Mucosa of rectum (tissue), 2 donors: Measurements from ENCODE around the gene SLC1A1.

Source experiments
- H3K27ac ChIP-seq, 2 donors: one replicate each; pipeline ENCODE4 v1.7.0; 2013; ENCODE audit warnings: inconsistent platforms in 2 of 2, low read depth in 2 of 2, low read length in 2 of 2
- H3K27me3 ChIP-seq, 2 donors: one replicate each; pipeline ENCODE4 v1.7.0; 2013; ENCODE audit warnings: low read length in 2 of 2; ENCODE audit not compliant: control insufficient read depth in 2 of 2, insufficient read depth in 2 of 2
- H3K36me3 ChIP-seq, 2 donors: one replicate each; pipeline ENCODE4 v1.7.0; 2013; ENCODE audit warnings: low read length in 2 of 2; ENCODE audit not compliant: control insufficient read depth in 2 of 2, insufficient read depth in 2 of 2
- H3K4me1 ChIP-seq, 2 donors: one replicate each; pipeline ENCODE4 v1.7.0; 2013; ENCODE audit warnings: low read length in 2 of 2, mild to moderate bottlenecking in 1 of 2; ENCODE audit not compliant: control insufficient read depth in 2 of 2, insufficient read depth in 2 of 2
- H3K4me3 ChIP-seq, 2 donors: one replicate each; pipeline ENCODE4 v1.7.0; 2013; ENCODE audit warnings: low read length in 2 of 2
- H3K9ac ChIP-seq, 2 donors: one replicate each; pipeline ENCODE4 v1.7.0; 2013; ENCODE audit warnings: low read length in 2 of 2, low read depth in 1 of 2, mild to moderate bottlenecking in 1 of 2
- H3K9me3 ChIP-seq, 2 donors: one replicate each; pipeline ENCODE4 v1.7.0; 2013; ENCODE audit warnings: low read length in 2 of 2; ENCODE audit not compliant: control insufficient read depth in 2 of 2
- donor health status: healthy.
- donor health status: Normal muscosa, but diverticular disease.

The SLC1A1 gene

GRCh38 chr9:4620057-4620765 is 129.9 kb downstream of the SLC1A1 start:
- Histone ChIP-seq H3K27me3 (no peaks in the 10 kb centered on the region), H3K27ac (no peak overlapping the region)

GRCh38 chr9:4620881-4621555 is 130.8 kb downstream of the SLC1A1 start:
- Histone ChIP-seq H3K9me3 (no peaks in the 10 kb centered on the region), H3K4me3 (no peak overlapping the region), H3K36me3 (no peaks in the 10 kb centered on the region), H3K4me1 (no peaks in the 10 kb centered on the region), H3K9ac (no peak overlapping the region), H3K27me3 (no peaks in the 10 kb centered on the region), H3K27ac (no peak overlapping the region)

More at GRCh38 chr9:4620057-4620765, 129.9 kb downstream of the SLC1A1 start:
- H3K9me3 ChIP-seq = no peaks in the 10 kb centered on the region
- H3K9ac ChIP-seq = no peak overlapping the region
- H3K4me1 ChIP-seq = no peaks in the 10 kb centered on the region
- H3K36me3 ChIP-seq = no peaks in the 10 kb centered on the region
- no peak overlapping the region for H3K4me3 ChIP-seq

- Histone ChIP-seq H3K9ac (no peak overlapping the region), H3K9me3 (no peaks in the 10 kb centered on the region), H3K36me3 (no peaks in the 10 kb centered on the region), H3K27ac (no peak overlapping the region), H3K27me3 (no peaks in the 10 kb centered on the region), H3K4me1 (no peaks in the 10 kb centered on the region), H3K4me3 (no peak overlapping the region)
Observed at GRCh38 chr9:4622016-4622415, 131.7 kb downstream of the SLC1A1 start.

GRCh38 chr9:4630836-4631235 is 140.6 kb downstream of the SLC1A1 start:
- Histone ChIP-seq H3K9ac (no peak overlapping the region), H3K4me1 (no peaks in the 10 kb centered on the region), H3K27ac (no peak overlapping the region), H3K4me3 (no peak overlapping the region), H3K27me3 (no peaks in the 10 kb centered on the region), H3K36me3 (no peaks in the 10 kb centered on the region), H3K9me3 (no peaks in the 10 kb centered on the region)
